GM18502 (cell line): ENCODE measurements around the gene SFXN5.

ENCODE experiments used
- ATAC-seq: cut with Tn5 transposase; IDR thresholded peaks from one replicate; pipeline ENCODE4 v1.9.1; 2021; ENCODE audit warnings: mild to moderate bottlenecking; ENCODE audit not compliant: unreplicated experiment, poor library complexity

Gene SFXN5

DNA sequence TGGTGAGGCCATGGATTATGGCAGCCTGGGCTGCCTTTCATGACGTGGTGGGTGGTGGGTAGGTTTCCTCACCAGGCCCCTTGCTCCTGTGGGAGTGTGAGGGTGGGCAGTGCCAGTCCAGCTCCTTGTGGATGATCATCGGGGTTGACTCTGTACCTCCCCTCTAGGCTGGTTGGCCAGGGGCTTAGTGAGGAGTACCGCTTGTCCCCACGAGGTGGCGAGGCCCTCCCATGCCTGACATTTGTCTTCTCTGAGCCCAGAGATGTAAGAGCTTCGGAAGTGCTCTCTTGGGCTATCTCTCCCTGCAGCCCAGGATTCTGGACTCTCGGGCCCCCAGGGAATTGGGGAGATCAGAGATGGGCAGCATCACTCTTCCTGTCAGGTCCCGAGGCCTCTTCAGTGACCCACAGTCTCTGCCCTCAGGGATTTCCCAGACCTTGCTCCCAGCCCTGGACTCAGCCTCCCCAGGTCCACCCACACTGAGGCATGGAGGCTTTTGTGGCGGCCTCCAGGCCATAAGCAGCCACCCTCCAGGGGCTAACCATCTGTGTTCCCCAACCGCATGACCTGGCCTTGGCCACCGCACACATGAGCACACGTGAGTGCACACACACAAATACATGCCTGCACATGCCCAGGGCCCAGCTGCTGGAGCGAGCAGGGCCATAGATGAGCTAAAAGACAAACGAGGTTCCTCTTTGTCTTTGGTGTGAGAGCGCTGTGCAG, 177.8 kb downstream of the SFXN5 start:
- peak; percentile 77 for ATAC-seq

DNA sequence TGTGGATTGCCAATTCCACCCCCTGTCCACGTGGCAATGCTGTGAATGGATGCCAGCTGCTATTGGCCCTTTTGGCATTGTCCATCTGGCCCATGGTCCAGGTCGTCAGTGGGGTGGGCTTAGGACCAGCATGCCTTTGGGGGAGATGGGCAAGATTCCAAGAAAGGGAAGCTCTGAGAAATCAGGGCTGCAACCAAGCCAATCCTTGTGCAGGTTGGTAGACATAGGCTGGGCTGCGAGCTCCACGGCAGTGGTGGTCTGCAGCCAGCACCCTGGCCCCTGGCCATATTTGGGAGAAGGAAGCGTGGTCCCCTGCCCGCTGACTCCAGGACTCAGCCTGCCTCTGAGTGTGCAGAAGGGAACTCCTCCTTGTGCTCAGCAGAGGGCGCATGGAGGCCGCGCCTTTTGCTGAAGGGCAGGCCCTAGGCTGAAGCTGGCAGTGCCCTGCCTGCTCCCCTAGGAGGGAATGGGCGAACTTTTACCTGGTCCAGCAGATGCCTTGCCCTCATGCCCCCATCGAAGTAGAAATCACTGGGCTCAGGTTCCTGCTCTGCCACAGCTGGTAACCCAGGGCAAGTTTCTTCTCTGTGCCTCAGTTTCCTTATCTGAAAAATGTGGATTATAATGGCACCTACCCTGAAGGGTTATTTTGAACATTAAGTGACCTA, 178.9 kb downstream of the SFXN5 start:
- ATAC-seq = peak; percentile 71
